Body of pancreas (tissue), 4 donors: Measurements from ENCODE around the gene NUP214.

Experiments used
- POLR2A ChIP-seq, 3 donors: fragments of 450-650 bp; IDR thresholded peaks; one replicate each; pipeline ENCODE4 v1.6.1; 2016; ENCODE audit warnings: antibody characterized with exemption in 3 of 3, mild to moderate bottlenecking in 2 of 3
- TF ChIP-seq, protein P1 (sequence below), 7 experiments: fragments of 450-650 bp in 4 of 7; fragments of 200-600 bp in 3 of 7; sonication (generic) in 3 of 7; IDR thresholded peaks; one replicate each; pipeline ENCODE4 v1.5.1; 2016 to 2019; ENCODE audit warnings: antibody characterized with exemption in 7 of 7

DNA sequence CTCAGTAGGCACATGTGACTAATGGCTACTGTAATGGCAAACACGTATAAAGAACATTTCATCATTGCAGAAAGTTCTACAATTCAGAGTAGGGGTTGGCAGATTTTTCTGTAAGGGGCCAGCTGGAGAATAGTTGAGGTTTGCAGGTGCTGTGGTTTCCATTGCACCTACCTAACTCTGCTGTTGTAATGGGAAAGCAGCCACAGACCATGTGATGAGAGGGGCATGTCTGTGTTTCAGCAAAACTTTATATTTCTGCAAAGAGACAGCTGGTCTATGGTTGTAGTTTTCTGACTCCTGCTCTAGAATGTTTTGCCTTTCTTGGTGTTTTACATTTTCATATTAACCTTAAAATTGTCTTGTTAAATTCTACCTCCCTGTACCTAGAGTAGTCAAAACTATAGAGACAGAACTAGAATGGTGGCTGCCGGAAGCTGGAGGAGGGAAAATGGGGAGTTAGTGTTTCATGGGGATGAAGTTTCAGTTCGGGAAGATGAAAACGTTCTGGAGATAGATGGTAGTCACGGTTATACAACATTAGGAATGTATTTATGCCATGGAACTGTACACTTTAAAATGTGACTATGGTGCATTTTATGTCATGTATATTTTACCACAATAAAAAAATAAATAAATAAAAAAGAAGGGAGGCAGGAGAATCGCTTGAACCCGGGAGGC is 44.3 kb downstream of the NUP214 start:
- TF ChIP-seq POLR2A (IDR thresholded peaks at IDR 0.05) = no peak
- TF ChIP-seq, protein P1, sequence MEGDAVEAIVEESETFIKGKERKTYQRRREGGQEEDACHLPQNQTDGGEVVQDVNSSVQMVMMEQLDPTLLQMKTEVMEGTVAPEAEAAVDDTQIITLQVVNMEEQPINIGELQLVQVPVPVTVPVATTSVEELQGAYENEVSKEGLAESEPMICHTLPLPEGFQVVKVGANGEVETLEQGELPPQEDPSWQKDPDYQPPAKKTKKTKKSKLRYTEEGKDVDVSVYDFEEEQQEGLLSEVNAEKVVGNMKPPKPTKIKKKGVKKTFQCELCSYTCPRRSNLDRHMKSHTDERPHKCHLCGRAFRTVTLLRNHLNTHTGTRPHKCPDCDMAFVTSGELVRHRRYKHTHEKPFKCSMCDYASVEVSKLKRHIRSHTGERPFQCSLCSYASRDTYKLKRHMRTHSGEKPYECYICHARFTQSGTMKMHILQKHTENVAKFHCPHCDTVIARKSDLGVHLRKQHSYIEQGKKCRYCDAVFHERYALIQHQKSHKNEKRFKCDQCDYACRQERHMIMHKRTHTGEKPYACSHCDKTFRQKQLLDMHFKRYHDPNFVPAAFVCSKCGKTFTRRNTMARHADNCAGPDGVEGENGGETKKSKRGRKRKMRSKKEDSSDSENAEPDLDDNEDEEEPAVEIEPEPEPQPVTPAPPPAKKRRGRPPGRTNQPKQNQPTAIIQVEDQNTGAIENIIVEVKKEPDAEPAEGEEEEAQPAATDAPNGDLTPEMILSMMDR (IDR thresholded peaks at IDR 0.05) = no peak
